CD4-positive, alpha-beta T cell treated with Interleukin-17A for 1 hour (primary cell): ENCODE data around the gene MFAP2.

ENCODE experiments used
- DNase-seq: peaks from one replicate; pipeline ENCODE4 v3.0.0-alpha.2; 2020

The MFAP2 gene, protein sequence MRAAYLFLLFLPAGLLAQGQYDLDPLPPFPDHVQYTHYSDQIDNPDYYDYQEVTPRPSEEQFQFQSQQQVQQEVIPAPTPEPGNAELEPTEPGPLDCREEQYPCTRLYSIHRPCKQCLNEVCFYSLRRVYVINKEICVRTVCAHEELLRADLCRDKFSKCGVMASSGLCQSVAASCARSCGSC

DNA sequence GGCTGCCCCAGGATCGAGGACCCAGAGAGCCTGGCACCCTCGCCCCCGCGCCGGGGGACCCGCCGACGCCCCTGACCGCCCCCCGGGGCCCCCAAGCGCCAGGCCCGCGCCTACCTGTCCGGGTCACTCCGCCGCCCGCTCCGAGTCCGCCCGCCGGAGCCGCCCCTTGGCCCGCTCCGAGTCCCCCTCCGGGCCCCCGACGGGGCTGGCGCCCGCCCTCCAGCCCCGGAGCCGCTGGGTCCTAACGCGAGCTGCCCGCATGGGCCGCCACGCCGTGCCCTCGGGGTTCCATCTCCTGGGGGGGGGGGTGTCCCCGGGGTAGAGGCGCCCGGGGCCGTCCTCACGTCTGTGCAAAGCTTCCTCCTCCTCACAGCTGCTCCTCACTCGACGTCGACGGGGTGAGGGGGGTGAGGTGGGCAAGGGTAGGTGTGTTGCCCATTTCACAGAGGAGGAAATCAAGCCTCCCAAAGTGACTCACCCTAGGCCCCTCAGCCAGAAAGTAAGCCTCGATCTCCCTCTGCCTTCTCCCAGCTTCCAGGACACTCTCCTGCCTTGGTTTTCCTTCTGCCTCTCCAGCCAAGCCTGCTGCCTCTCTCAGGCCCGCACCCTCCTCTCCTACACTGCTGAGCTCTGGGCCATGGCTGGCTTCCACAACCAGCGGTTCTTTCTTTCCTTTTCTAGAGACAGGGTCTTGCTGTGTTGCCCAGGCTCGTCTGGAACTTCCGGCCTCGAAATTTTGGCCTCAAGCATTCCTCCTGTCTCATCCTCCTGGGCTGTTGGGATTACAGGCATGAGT, at the start of gene MFAP2:
Gene MFAP2 (minus strand): TSS at position 148 of the 796 bp plus-strand sequence. CDS start 2,347 bp downstream, outside the sequence.
- DNase-seq = no peak

DNA sequence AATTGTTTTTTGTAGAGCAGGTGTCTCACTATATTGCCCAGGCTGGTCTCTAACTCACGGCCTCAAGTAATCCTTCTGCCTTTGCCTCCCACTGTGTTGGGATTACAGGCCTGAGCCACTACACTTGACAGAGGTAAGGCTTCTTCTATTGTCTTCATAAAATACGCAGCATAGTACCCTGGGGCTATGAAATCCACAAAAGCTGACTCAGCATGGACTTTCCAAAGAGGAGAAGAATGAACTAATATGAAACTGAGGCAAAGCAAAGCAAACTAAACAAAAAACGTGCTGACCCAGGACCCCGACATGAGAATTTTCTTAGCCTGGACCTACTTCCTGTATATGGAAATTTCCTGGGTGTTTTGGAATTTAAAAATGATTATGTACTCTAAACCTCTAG, 49.8 kb upstream of the MFAP2 start:
- no peak for DNase-seq

DNA sequence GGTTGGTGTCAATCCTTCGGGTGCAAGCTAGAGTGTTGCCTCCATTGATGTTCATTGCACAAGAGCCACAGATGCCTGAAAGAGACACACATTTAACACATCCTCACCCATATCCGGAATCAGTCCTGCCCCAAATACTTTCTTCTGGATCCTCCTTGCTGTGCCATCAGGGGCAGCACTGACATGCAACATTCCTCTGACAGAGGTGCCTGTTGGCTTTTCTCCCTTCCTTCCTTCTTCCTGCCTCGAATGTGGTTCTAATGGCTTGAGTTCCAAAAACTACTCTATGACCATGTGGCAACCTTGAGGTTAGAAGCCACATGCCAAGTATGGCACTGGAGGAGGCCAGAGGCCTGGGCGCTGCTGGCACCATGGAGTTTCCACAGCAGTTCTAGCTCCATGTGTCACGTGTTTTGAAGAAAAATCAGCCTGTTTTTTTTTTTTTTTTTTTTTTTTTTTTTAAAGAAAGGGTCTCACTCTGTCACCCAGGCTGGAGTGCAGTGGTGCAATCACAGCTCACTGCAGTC, 48.3 kb upstream of the MFAP2 start:
- DNase-seq = no peak

DNA sequence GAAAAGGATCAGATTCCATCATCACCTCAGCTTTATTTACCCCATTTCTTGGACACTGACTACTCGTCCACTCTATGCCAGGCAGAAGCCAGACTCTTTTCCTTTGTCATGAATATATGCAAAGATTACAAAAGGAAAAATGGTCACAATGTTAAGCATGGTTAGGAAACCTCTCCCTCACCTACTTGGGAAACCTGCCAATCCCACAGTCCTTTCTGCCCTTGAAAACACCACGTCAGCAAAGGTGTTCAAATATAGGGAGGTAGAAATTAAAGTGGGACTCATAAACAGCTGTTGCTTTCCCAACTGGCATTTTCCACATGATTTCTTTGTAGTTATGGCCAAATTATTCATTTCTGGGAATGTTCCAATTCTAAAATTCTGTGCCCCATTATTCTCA, 47.5 kb upstream of the MFAP2 start:
- no peak for DNase-seq

DNA sequence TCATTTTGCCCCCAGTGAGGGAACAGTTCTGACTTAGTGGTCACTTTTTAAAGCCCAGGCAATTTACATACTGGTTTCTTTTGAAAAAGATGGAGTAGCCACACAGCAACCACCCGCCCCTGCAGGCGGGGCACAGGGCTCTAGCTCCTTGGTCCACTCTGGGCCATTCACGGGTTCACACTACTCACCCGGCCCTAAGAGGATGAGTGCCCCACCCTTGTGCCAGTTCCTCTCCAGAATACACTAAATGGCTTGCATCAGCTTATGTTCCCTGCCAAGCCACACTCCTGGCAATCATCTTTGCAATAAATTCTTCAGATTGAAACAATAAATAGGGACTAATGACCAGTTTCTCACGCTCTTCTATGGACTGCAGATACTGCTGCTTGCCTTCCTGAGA, 47.0 kb upstream of the MFAP2 start:
- no peak for DNase-seq

DNA sequence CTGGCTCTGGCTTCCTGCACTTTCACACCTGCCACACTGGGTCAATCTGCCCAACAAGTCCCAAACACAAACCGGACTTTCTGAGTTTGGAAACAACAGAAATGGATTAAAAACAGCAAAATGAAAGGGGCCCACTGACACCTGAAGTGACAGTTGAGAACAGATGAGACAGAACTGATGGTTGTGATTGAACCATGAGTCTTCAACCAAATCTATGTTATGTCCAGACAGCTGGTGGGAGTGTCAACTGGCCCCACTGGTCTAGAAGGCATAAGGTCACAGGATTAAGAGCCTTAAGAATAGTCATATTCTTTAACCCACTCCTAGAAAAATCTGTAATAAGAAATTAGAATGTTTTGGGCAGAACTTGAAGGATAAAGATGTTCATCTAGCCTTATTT, 44.3 kb upstream of the MFAP2 start:
- no peak for DNase-seq

DNA sequence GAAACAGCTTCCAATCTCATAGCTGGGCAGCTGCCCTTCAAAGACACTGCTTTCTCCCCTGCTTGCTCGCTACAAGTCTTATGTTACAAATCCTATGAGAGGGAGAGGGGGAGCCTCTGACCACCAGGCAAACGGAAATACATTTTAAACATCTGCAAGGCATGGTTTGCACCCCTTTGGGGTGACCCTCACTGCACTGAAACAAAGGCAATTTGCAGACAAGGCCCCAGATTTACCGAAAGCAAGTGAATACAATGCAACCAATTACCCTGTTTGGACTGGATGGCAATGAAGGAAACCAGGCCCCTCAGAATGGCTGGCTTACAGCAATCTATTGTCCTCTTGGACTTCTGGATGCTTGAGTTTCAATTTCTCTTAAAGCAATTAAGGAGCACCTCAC, 43.2 kb upstream of the MFAP2 start:
- no peak for DNase-seq

DNA sequence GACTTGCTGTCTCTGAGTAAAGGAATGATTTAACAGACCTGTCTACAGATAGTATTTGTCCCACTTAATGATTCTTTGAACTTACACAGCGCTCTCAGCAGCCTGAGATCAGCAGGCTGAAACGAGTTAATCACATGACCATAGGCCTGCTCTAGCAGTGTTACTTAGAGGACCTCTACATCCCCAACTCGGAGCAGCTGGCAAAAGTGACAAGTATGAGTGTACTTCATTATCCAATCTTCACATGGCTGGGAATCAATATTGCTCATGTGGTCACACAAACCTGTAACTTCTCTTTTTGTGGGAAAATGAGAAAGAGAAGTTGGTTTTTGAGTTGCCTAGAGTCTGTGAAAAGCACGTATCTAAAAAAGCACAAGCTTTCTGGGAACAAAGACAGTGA, 42.7 kb upstream of the MFAP2 start:
- no peak for DNase-seq

DNA sequence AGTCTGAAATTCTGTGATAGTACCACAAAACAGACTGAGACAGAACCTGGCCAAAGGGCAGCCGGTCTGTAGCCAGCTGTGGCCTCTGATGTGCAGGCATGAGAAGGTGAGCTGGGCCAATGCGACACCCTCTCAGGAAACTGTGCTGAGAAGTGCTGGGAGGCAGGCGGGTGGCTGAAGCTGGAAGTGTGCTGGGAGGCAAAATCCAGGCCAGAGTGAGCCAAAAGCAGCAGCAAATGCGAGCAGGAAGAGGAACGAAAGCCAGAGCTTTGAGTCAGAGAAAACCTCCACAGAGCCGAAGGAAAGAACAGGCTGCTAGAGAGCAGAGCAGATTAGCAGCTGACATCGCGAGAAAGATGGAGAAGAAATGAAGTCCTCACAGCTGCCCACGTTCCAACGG, 41.5 kb upstream of the MFAP2 start:
- DNase-seq = no peak

DNA sequence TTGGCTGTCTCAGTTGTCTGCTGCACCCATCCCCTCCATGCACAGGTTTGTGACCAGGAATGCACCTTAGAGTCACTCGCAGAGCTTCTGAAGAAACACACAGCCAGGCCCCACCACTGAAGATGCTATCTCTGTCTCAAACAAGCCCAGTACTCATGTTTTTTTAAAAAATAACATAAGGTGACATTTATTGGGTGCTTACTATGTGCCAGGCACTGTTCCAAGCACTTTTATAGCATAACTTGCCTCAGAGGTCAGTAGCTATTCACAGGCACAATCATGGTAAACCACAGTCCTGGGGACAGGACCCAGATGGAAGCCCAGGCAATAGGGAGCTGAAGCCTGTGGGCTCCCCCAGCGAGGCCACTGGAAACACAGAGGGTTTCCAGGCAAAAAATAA, 40.1 kb upstream of the MFAP2 start:
- DNase-seq = no peak

DNA sequence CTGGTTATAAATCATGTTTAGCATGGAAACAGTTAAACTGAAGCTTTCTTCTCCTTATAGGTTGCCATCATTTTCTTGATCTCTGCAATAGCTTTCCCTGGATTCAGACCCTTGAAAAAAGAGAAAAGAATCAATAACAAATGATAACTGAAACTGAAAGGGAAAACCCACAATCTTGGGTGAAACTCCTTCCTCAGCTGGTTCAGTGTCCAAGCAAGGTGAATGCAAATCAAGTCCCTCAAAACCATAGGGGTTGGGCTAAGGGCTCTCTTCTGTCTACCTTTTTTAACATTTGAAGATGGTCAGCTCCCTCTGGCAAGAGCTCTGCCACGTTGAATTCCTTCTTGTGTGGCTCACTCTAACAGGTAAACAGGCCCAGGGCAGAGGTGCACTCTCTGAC, 38.4 kb upstream of the MFAP2 start:
- no peak for DNase-seq

DNA sequence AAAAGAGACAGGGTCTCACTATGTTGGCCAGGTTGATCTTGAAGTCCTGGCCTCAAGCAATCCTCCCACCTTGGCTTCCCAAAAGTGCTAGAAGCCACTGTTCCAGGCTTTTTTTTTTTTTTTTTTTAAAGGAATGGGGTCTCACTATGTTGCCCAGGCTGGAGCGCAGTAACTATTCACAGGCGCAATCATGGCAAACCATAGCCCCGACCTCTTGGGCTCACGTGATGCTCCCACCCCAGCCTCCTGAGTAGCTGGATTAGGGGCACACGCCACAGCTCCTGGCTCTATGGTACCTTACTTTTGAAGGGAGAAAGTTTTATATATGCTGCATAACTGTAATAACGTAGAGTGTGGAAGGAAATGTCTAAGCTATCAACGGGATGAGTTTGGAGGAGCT, 37.0 kb upstream of the MFAP2 start:
- DNase-seq = no peak

DNA sequence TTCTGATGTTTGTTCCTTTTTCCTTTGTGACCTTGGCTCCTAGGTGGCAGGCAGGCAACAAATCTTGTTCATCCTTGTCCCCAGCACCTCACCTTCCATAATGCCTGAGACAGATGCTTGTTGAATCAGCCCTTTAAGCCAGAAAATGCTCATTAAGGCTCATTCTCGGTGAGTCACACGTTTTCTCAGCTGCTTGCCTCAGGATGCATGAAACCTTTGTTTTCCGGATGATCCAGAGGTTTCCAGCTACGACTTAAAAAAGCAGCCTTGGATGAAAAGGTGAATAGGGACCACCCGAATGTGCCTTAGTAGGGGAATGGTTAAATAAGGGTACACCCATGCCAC, 35.9 kb upstream of the MFAP2 start:
- DNase-seq = no peak

DNA sequence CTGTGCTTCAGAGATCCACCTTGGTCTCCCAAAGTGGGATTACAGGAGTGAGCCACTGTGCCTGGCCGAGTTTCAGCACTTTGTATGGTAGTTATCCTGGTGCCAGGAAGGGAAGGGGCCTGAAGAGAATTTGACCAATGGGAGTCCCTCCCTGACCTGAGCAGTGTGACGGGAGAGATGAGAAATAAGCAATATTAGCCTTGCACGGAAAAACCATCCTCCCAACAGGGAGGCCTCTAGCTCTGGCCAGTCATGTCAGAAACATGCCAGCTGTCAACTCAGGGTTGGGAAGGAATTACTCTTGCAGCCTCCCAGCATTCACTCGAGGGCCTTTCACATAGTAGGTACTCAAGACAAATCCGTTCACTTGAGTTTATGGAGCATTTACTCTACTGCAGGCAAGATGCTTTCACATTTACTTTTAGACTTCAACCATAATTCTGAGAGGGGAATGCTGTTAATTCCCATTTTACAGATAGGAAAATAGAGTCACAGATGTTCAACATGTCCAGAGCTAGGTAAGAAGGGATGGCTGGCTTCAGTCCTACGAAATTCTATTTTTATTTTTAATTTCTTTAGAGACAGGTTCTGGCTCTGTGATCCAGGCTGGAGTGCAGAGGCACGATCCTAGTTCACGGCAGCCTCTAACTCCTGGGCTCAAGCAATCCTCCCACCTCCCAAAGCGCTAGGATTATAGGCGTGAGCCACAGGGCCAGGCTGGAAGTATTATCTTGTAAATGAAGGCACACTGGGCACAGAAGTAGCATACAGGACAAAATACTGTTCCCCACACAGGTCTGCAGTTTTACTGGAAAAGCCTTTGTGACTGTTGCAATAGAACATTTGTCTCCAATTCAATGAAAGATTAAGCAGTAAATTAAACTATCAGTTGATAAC, 34.5 kb upstream of the MFAP2 start:
- DNase-seq = no peak

DNA sequence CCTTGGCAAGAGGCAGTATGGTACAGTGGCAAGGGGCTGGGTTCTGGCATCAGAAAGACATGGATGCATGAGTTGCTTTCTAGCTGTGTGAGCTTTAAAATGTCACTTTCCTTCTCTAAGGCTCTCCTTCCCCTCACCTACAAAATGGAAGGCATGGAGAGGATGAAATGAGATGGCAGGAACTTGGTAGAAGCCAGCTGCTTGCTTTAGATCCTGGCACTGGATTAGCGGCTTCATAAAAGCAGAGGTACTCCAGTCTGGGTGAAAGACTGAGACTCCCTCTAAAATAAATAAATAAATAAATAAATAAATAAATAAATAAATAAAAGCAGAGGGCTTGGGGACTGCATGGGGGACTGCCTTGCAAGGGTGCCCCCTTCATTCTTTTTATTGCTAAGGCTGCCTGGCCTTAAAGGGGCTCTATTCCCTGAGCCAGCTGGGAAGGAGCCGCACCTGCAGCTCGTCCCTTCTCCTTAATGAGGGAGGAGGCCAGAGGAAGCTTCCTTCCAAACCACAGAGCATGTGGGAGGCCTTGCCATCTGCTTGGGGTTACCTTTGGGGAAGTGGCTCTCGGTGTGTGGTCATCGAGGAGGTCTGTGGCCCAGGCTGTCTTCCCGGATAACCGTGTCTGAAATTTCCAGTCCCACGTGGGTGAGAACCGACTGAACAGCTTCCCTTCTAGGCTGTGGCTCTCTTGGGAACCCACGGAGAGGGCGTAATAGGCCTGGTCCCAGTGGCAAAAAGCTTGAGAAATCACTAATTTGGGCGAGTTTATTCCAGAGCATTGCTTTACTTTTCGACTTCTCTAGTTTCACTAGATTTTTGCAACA, 33.3 kb upstream of the MFAP2 start:
- DNase-seq = peak; percentile 4

DNA sequence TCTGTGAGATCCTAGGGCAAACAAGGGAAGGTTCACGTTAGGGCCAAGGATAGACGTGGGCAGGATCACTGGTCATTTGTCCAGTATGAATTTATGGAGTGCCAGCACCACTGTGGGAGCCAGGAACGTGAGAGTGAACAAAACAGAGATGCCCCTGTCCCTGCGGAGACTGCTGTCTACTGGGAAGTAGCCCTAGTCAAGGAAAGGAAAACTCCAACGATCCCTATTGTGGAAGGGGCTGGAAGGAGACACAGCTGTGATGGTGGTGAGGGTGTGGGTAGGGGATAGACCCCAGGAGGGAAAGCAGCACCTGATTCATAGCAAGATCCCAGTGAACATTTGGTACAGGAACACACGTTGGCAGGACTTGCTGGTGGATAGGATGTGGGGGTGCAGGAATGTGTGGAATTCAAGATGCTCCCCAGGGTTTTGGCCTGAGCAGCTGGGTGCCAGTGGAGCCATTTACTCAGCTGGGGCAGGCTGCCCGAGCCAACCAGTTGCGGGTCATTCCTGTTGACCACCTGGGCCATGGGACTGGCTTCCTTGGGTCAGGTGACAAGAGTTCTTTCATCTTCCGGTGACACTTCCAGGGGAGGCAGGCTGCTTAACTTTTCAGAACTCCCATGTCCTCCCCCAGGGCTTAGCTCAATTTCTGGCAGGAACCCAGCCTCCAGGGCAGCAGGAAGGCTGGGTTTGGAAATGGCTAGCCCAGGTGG, 32.5 kb upstream of the MFAP2 start:
- no peak for DNase-seq

DNA sequence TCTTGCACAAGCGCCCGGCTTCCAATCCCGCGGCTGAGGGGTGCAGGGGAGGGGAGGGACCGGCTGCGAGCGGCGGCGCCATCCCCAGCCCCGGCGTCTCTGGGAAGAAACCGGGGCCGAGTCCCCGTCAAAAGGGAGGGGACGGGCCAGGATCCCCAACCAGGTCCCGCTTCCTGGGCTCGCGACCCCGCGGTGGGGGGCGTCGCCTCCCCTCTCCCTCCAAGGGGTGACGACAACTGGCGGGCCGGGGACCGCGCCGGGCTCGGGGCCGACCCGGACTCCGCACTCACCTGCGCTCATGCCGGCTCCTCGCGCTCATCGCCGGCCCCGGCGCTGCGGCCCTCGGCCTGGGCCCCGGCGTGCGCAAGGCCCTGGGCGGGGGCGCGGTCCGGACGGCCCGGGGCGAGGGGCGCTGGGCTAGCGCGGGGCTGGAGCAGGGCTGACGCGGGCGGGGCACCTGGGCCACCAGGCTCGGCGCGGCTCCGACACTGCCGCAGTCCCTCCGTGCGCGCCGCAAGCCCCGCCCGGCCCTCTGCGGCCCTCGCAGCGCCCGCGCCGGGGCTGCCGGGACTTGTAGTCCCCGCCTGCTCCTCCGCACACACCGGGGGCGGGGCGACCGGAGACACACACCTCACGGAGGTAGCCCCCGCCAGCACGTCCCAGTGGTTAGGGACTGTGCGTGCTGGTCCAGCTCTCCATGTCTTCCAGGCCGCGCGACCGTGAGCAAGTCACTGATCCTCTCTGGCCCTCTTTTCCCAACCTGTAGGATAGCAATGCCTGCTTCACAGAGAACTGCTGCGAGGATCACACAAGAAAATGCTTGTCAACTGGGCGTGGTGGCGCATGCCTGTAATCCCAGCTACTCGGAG, 31.3 kb upstream of the MFAP2 start, which contains the start of gene ATP13A2:
Gene ATP13A2 (minus strand): TSS at position 490 of the 869 bp plus-strand sequence. CDS start 190 bp downstream, at position 300.
- peak; percentile 82 for DNase-seq

DNA sequence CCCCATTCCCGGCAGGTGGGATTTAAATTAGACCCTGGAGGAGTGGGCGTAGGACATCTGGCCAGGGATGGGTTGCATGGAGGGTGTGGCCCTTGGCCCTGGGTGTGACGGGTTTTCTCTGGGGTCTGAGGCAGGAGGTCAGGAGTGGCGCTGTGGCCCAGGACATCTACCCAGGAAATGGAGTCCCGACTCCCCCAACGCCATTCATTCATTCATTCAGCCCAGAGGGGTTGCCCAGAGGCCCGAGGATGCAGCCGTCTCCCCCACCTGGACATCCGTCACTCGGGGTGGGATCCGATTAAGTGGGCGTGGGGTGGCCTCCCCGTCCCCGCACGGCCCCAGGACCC, 30.6 kb upstream of the MFAP2 start:
- DNase-seq = no peak

DNA sequence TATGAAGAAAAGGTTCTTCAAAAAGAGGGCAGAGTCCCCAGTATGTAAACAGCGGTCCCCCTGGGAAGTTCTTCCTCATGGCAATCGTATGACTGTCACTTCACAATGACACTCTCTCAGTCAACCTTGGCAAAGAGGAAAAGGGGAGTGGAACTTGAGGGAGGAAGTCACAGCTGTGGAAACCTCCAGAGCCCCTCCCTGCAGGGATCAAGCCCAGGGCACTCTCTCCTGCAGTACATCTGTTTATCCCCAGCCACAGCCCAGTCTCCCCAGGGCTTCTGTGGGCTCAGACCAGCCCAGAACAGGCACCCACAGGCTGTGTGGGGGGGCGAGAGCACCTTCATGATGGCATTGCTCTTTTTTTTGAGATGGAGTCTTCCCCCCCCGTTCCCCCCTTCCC, 29.3 kb upstream of the MFAP2 start:
- no peak for DNase-seq

DNA sequence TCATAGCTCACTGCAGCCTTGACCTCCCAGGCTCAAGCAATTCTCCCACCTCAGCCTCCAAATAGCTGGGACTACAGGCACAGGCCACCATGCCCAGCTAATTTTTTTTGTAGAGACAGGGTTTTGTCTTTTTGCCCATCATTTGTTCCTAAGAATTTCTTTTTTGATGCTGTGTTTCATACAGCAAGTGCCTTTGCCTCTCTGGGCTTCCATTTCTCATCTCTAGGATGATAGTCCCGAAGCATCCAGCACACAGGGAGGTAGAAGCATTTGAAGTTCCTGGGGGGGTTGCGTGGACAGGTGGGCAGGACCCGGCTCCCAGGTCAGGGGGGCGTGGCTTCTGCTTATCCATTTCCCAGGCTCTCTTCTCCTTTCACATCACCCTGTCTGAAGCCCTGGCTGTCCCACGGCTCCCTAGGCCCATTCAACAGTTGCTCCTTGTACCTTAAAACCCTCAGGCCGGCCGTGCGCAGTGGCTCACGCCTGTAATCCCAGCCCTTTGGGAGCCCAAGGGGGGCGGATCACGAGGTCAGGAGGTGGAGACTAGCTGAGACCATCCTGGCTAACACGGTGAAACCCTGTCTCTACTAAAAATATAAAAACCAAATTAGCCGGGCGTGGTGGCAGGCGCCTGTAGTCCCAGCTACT, 27.9 kb upstream of the MFAP2 start:
- no peak for DNase-seq
